Right atrium auricular region (tissue), 2 donors: ENCODE results near the gene THSD4. TPM values are rescaled to one million over a fixed set of nuclear protein-coding genes. Genes with fewer than 3 reads are reported as not detected.

Source experiments
- DNase-seq: peaks from one replicate; pipeline ENCODE4 v3.0.0-alpha.2; 2019; ENCODE audit warnings: low spot score
- H3K27ac ChIP-seq, 2 donors: fragments of 200-600 bp; sonication (generic); 1 replicate in 1 of 2; 2 replicates in 1 of 2; pipeline ENCODE4 v1.5.1; 2016 to 2019
- H3K27me3 ChIP-seq, 2 donors: fragments of 200-600 bp; sonication (generic); one replicate each; pipeline versions ENCODE4 v1.5.1 to v1.6.0; 2017 to 2019
- H3K36me3 ChIP-seq: fragments of 200-600 bp; sonication (generic); one replicate; pipeline ENCODE4 v1.5.1; 2016
- H3K4me1 ChIP-seq, 2 donors: fragments of 200-600 bp; sonication (generic); one replicate each; pipeline versions ENCODE4 v1.5.1 to v1.6.0; 2017 to 2019
- H3K4me3 ChIP-seq, 2 donors: fragments of 200-600 bp; sonication (generic); 1 replicate in 1 of 2; 2 replicates in 1 of 2; pipeline ENCODE4 v1.5.1; 2017 to 2019; ENCODE audit warnings: mild to moderate bottlenecking in 1 of 2, moderate library complexity in 1 of 2
- H3K9me3 ChIP-seq, 2 donors: fragments of 200-600 bp; sonication (generic); one replicate each; pipeline ENCODE4 v1.5.1; 2019
- CTCF ChIP-seq, 2 donors: fragments of 200-600 bp; sonication (generic); IDR thresholded peaks; one replicate each; pipeline ENCODE4 v1.5.1; 2019; ENCODE audit warnings: antibody characterized with exemption in 2 of 2
- total RNA-seq, 2 donors: library from RNA; depleted of rRNA; stranded (reverse); fragments of >200 nt; gene quantifications; one replicate each; pipeline ENCODE4 v1.1.0, GENCODE V29; 2016

Gene THSD4
- total RNA-seq, 2 donors from 2014 or later, result 41.2 to 85.3 TPM

GRCh38 chr15:71635735-71636134, 520.5 kb downstream of the THSD4 start:
- H3K27ac ChIP-seq, result no peak overlapping the region
- H3K9me3 ChIP-seq, result no peaks in the 10 kb centered on the region
- no peaks in the 10 kb centered on the region for H3K27me3 ChIP-seq
- no peak overlapping the region for H3K4me3 ChIP-seq
- H3K36me3 ChIP-seq, result no peaks in the 10 kb centered on the region
- DNase-seq, result no peak
- H3K4me1 ChIP-seq, result peaks cover 0 to 7% of the 10 kb centered on the region in 2 donors
- TF ChIP-seq CTCF (IDR thresholded peaks at IDR 0.05), result no peak

- Histone ChIP-seq H3K36me3 (no peaks in the 10 kb centered on the region), H3K27ac (no peak overlapping the region), H3K27me3 (no peaks in the 10 kb centered on the region), H3K4me3 (no peak overlapping the region), H3K4me1 (peaks cover 0 to 7% of the 10 kb centered on the region in 2 donors), H3K9me3 (no peaks in the 10 kb centered on the region)
- DNase-seq, result no peak
- no peak for TF ChIP-seq CTCF (IDR thresholded peaks at IDR 0.05)
Measured at GRCh38 chr15:71638876-71639275, 523.6 kb downstream of the THSD4 start.

GRCh38 chr15:71639471-71639870, 524.2 kb downstream of the THSD4 start:
- no peak for TF ChIP-seq CTCF (IDR thresholded peaks at IDR 0.05)
- Histone ChIP-seq H3K27ac (no peak overlapping the region), H3K4me3 (no peak overlapping the region), H3K27me3 (no peaks in the 10 kb centered on the region), H3K36me3 (no peaks in the 10 kb centered on the region), H3K9me3 (no peaks in the 10 kb centered on the region), H3K4me1 (peaks cover 0 to 3% of the 10 kb centered on the region in 2 donors)
- DNase-seq, result no peak

- Histone ChIP-seq H3K9me3 (no peaks in the 10 kb centered on the region), H3K27ac (no peak overlapping the region)
- TF ChIP-seq CTCF (IDR thresholded peaks at IDR 0.05), result no peak
Measured at GRCh38 chr15:71643918-71644317, 528.6 kb downstream of the THSD4 start.

GRCh38 chr15:71646767-71647486, 531.7 kb downstream of the THSD4 start:
- no peak for TF ChIP-seq CTCF (IDR thresholded peaks at IDR 0.05)
- no peak overlapping the region for H3K4me3 ChIP-seq
- no peak overlapping the region for H3K27ac ChIP-seq
- no peak for DNase-seq
- H3K27me3 ChIP-seq, result no peaks in the 10 kb centered on the region
- H3K4me1 ChIP-seq, result peaks cover 0 to 10% of the 10 kb centered on the region in 2 donors
- H3K9me3 ChIP-seq, result no peaks in the 10 kb centered on the region
- no peaks in the 10 kb centered on the region for H3K36me3 ChIP-seq

More at GRCh38 chr15:71643918-71644317, 528.6 kb downstream of the THSD4 start:
- Histone ChIP-seq H3K4me1 (peaks cover 0 to 10% of the 10 kb centered on the region in 2 donors), H3K4me3 (no peak overlapping the region), H3K27me3 (no peaks in the 10 kb centered on the region), H3K36me3 (no peaks in the 10 kb centered on the region)
- DNase-seq, result no peak

- no peak for DNase-seq
- peaks cover 0 to 10% of the 10 kb centered on the region in 2 donors for H3K4me1 ChIP-seq
- no peaks in the 10 kb centered on the region for H3K27me3 ChIP-seq
- no peak overlapping the region for H3K27ac ChIP-seq
- no peaks in the 10 kb centered on the region for H3K9me3 ChIP-seq
- no peak overlapping the region for H3K4me3 ChIP-seq
- no peak for TF ChIP-seq CTCF (IDR thresholded peaks at IDR 0.05)
- no peaks in the 10 kb centered on the region for H3K36me3 ChIP-seq
Measured at GRCh38 chr15:71647487-71647808, 532.2 kb downstream of the THSD4 start.
